HepG2 (cell line): ENCODE results near the gene SOBP. TPM values are rescaled to one million over a fixed set of nuclear protein-coding genes. Genes with fewer than 3 reads are reported as not detected.

Source experiments
- ATAC-seq: fragments of 200-7000 bp; cut with Tn5 transposase; 3 replicates; pipeline ENCODE4 v1.9.1; 2020; ENCODE audit warnings: mild to moderate bottlenecking, moderate library complexity
- BruUV-seq: library from RNA; stranded (reverse); fragments of 400-500 nt; replicated peaks from 2 replicates; lab custom pipeline; 2021; lab: Mats Ljungman, UMichigan
- CTCF ChIA-PET: fragments of 300-600 bp; formaldehyde crosslinking; extraction: SDS; loops from one replicate; lab custom pipeline; 2021; ENCODE audit warnings: low total read pairs, inconsistent platforms, low intra/inter-chr PET ratio; lab: Yijun Ruan, JAX
- POLR2A ChIA-PET: fragments of 350-600 bp; sonication (Branson Sonifier 250); formaldehyde crosslinking; loops from one replicate; lab custom pipeline; 2020; ENCODE audit warnings: antibody characterized with exemption, inconsistent platforms; lab: Yijun Ruan, JAX
- DNase-seq: peaks from one replicate; pipeline ENCODE4 v3.0.0-alpha.2; 2015; ENCODE audit warnings: low spot score
- FAIRE-seq: peaks from 3 replicates; lab custom pipeline; 2011; peaks lifted over from hg19 to GRCh38; lab: Jason Lieb, UNC
- H2AFZ ChIP-seq: one replicate; pipeline ENCODE4 v1.6.1; 2011; ENCODE audit warnings: low read length, inconsistent platforms
- H3K27ac ChIP-seq: fragments of 300-600 bp; 3 replicates; pipeline ENCODE4 v1.8.0; 2011; ENCODE audit warnings: mixed run types, mild to moderate bottlenecking, mixed read lengths, low read length, inconsistent platforms; ENCODE audit not compliant: insufficient read depth; ENCODE audit errors: extremely low read length
- H3K27me3 ChIP-seq, 2 experiments: fragments of 200-600 bp in 1 of 2; 2 replicates in 1 of 2; 3 replicates in 1 of 2; pipeline versions ENCODE4 v1.6.0 to v1.8.0; 2011; ENCODE audit warnings: low read length in 2 of 2, mild to moderate bottlenecking in 2 of 2, moderate library complexity in 2 of 2, inconsistent platforms in 1 of 2; ENCODE audit not compliant: insufficient read depth in 2 of 2, control insufficient read depth in 1 of 2
- H3K36me3 ChIP-seq, 2 experiments: fragments of 200-600 bp in 1 of 2; replicated peaks in 1 of 2; 2 replicates in 1 of 2; 3 replicates in 1 of 2; pipeline versions ENCODE4 v1.5.1 to v1.8.0; 2011; ENCODE audit warnings: low read length in 2 of 2, inconsistent platforms in 1 of 2; ENCODE audit not compliant: insufficient read depth in 2 of 2, control insufficient read depth in 1 of 2
- H3K4me1 ChIP-seq: 2 replicates; pipeline ENCODE4 v1.5.1; 2012; ENCODE audit warnings: low read length, inconsistent platforms; ENCODE audit not compliant: insufficient read depth
- H3K4me2 ChIP-seq: 2 replicates; pipeline ENCODE4 v1.6.0; 2011; ENCODE audit warnings: low read depth, low read length, inconsistent platforms
- H3K4me3 ChIP-seq, 3 experiments: fragments of 200-600 bp in 1 of 3; sonication (generic), shearing (Covaris generic) in 1 of 3; replicated peaks in 1 of 3; 2 replicates each; pipeline ENCODE4 v1.5.1; 2011 to 2016; ENCODE audit warnings: low read length in 3 of 3, inconsistent platforms in 2 of 3, low read depth in 2 of 3, mild to moderate bottlenecking in 2 of 3, control low read depth in 1 of 3, mixed read lengths in 1 of 3; ENCODE audit not compliant: insufficient read depth in 1 of 3
- H3K79me2 ChIP-seq: one replicate; pipeline ENCODE4 v1.6.1; 2011; ENCODE audit warnings: low read length, inconsistent platforms; ENCODE audit not compliant: insufficient read depth
- H3K9ac ChIP-seq: 2 replicates; pipeline ENCODE4 v1.6.0; 2011; ENCODE audit warnings: mild to moderate bottlenecking, low read depth, low read length, inconsistent platforms; ENCODE audit not compliant: insufficient read depth
- H3K9me3 ChIP-seq: 2 replicates; pipeline ENCODE4 v1.5.1; 2012; ENCODE audit warnings: mild to moderate bottlenecking, low read length
- H4K20me1 ChIP-seq: 2 replicates; pipeline ENCODE4 v1.6.0; 2011; ENCODE audit warnings: inconsistent platforms, mild to moderate bottlenecking, low read length, moderate library complexity; ENCODE audit not compliant: insufficient read depth
- HNF4G ChIP-seq, 2 experiments: sonication (generic) in 1 of 2; formaldehyde crosslinking in 1 of 2; IDR thresholded peaks; 2 replicates each; pipeline versions ENCODE4 v1.4.0 to v1.6.1; 2011 to 2020; ENCODE audit warnings: borderline replicate concordance in 2 of 2, low read depth in 2 of 2, mild to moderate bottlenecking in 2 of 2, low read length in 1 of 2, missing genetic modification reagents in 1 of 2, moderate library complexity in 1 of 2
- KLF6 ChIP-seq: IDR thresholded peaks from 2 replicates; pipeline ENCODE4 v1.8.0; 2016; ENCODE audit warnings: missing biosample characterization, missing genetic modification reagents
- MTF1 ChIP-seq: sonication (generic); formaldehyde crosslinking; IDR thresholded peaks from 2 replicates; pipeline ENCODE4 v1.5.0; 2020; ENCODE audit warnings: missing genetic modification reagents
- SMARCC2 ChIP-seq: fragments of 450-650 bp; IDR thresholded peaks from 2 replicates; pipeline ENCODE4 v1.6.1; 2017; ENCODE audit warnings: antibody characterized with exemption, mild to moderate bottlenecking
- YY1 ChIP-seq: IDR thresholded peaks from 2 replicates; pipeline ENCODE4 v1.6.1; 2011; ENCODE audit warnings: low read length, low read depth, moderate library complexity, mild to moderate bottlenecking; ENCODE audit not compliant: insufficient read depth, insufficient replicate concordance
- ZFP36L1 ChIP-seq: sonication (generic); formaldehyde crosslinking; IDR thresholded peaks from 2 replicates; pipeline ENCODE4 v1.8.0; 2022; ENCODE audit warnings: mild to moderate bottlenecking, missing genetic modification reagents, moderate library complexity
- ZFP91 ChIP-seq: sonication (generic); formaldehyde crosslinking; IDR thresholded peaks from 2 replicates; pipeline ENCODE4 v1.9.0; 2022; ENCODE audit warnings: missing genetic modification reagents, mild to moderate bottlenecking, borderline replicate concordance
- ZNF263 ChIP-seq: sonication (generic); formaldehyde crosslinking; IDR thresholded peaks from 2 replicates; pipeline ENCODE4 v1.4.0; 2020; ENCODE audit warnings: missing genetic modification reagents
- ZNF326 ChIP-seq: sonication (generic); formaldehyde crosslinking; IDR thresholded peaks from 2 replicates; pipeline ENCODE4 v1.4.0; 2020; ENCODE audit warnings: missing genetic modification reagents, borderline replicate concordance
- ZNF44 ChIP-seq: sonication (generic); formaldehyde crosslinking; IDR thresholded peaks from 2 replicates; pipeline ENCODE4 v1.5.1; 2020; ENCODE audit warnings: mild to moderate bottlenecking, missing genetic modification reagents
- ZNF652 ChIP-seq: IDR thresholded peaks from 2 replicates; pipeline ENCODE4 v1.6.1; 2016; ENCODE audit warnings: low read depth, borderline replicate concordance
- WGBS: methylation state at CpG from one replicate; pipeline ENCODE4 v1.1.6; 2017; ENCODE audit warnings: low lambda C conversion rate; 5-methylcytosine and 5-hydroxymethylcytosine counted together
- in situ Hi-C: cut with HindIII; loops from 2 replicates; pipeline ENCODE4 v1.10.0; 2017; ENCODE audit warnings: low pct_unique_long_range_greater_than_20kb; ENCODE audit not compliant: extremely low pct_ligation_motif_present
- intact Hi-C: fragments of 100-400 bp; cut with micrococcal nuclease; formaldehyde crosslinking; loops from one replicate; pipeline ENCODE4 v1.10.0; 2022; ENCODE audit not compliant: unreplicated experiment
- polyA plus RNA-seq, 8 experiments: library from polyadenylated mRNA; depleted of rRNA in 3 of 8; stranded (reverse) in 7 of 8; unstranded in 1 of 8; fragments of >200 nt; fragmentation: Illumina TruSeq in 4 of 8; extraction: Trizol in 4 of 8; gene quantifications; 2 replicates each; pipeline versions ENCODE4 v1.2.1 to v1.2.3, GENCODE V29; 2011 to 2016; ENCODE audit warnings: low read depth in 4 of 8, missing spikeins in 1 of 8, mixed read lengths in 1 of 8; ENCODE audit not compliant: insufficient read depth in 1 of 8
- total RNA-seq, 5 experiments: library from RNA; depleted of rRNA; stranded (reverse); fragments of >200 nt; fragmentation: Illumina TruSeq; extraction: Trizol; gene quantifications; 2 replicates each; pipeline ENCODE4 v1.2.3, GENCODE V29; 2016; ENCODE audit warnings: low read depth in 1 of 5

SOBP gene
- total and polyA plus RNA-seq, 2 of the 13 experiments (the other 11 are each of a cell fraction or from before 2014, with no cell fraction given) = 1.5 to 6.9 TPM

DNA sequence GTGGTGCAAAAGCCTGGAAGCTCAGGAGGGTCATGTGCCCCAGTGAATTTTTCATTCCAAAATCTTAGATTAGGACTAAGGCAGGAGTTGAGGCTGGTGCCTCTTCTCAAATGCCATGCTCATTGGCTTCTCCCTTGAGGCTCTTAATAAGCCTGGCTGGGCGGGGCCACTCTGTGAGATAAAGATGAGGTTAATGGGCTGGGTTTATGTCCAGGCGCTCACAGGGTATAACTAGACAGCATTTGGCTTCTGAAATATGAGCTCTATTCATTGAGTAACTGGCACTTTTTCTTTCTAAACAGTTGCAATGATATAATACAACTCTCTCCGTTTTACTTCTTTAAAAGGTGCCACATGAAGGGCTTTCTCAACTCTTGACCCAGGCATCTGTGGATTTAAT is 177.9 kb downstream of the SOBP start:
- Histone ChIP-seq H2AFZ (no peak overlapping the region), H3K9me3 (no peaks in the 10 kb centered on the region), H3K9ac (no peak overlapping the region), H3K4me1 (peaks cover 44% of the 10 kb centered on the region), H3K27ac (no peak overlapping the region), H3K79me2 (no peaks in the 10 kb centered on the region), H3K4me3 (no peak overlapping the region), H3K4me2 (no peak overlapping the region), H4K20me1 (no peaks in the 10 kb centered on the region), H3K27me3 (no peaks in the 10 kb centered on the region), H3K36me3 (no peaks in the 10 kb centered on the region)
- intact Hi-C loops = no loop called here
- no TSS peak for BruUV-seq
- DNase-seq (no peak), ATAC-seq (no peak), FAIRE-seq (no peak)
- POLR2A ChIA-PET = no interaction called here
- in situ Hi-C loops = no loop called here
- TF ChIP-seq ZNF263 (CRISPR knock-in tag) (no peak), ZNF44 (no peak), ZFP91 (no peak), ZNF326 (CRISPR knock-in tag) (no peak), SMARCC2 (no peak), ZFP36L1 (CRISPR knock-in tag) (no peak), KLF6 (no peak), HNF4G (IDR thresholded peaks at IDR 0.05; ENCODE audit: borderline replicate concordance, low read depth, low read length) (no peak), HNF4G (CRISPR knock-in tag; IDR thresholded peaks at IDR 0.05; ENCODE audit: borderline replicate concordance, low read depth) (no peak), YY1 (no peak), ZNF652 (CRISPR knock-in tag) (no peak), MTF1 (no peak)
- 94% methylated on average over 3 of the region's 3 CpGs for WGBS
- CTCF ChIA-PET = no interaction called here
